Smooth muscle cell (in vitro differentiated cells): Measurements from ENCODE around the gene OGFOD2. TPM values are rescaled to one million over a fixed set of nuclear protein-coding genes. Genes with fewer than 3 reads are reported as not detected.

Experiments
- DNase-seq: peaks from one replicate; lab custom pipeline; 2025; ENCODE audit not compliant: unreplicated experiment; lab: John Stamatoyannopoulos, UW
- H2AFZ ChIP-seq: fragments of 200-600 bp; sonication (generic); 2 replicates; pipeline ENCODE4 v1.6.0; 2016; ENCODE audit warnings: antibody characterized with exemption, low read depth, mild to moderate bottlenecking
- H3F3A ChIP-seq: fragments of 200-600 bp; sonication (generic); 2 replicates; pipeline ENCODE4 v1.6.0; 2017; ENCODE audit warnings: antibody characterized with exemption, low read depth
- H3K27ac ChIP-seq: fragments of 200-600 bp; sonication (generic); 2 replicates; pipeline ENCODE4 v1.5.1; 2016; ENCODE audit warnings: low read depth, mild to moderate bottlenecking
- H3K27me3 ChIP-seq: fragments of 200-600 bp; sonication (generic); 2 replicates; pipeline ENCODE4 v1.6.1; 2016; ENCODE audit warnings: low read depth, mild to moderate bottlenecking
- H3K36me3 ChIP-seq: fragments of 200-600 bp; sonication (generic); 2 replicates; pipeline ENCODE4 v1.5.1; 2016; ENCODE audit warnings: low read depth
- H3K4me1 ChIP-seq: fragments of 200-600 bp; sonication (generic); 2 replicates; pipeline ENCODE4 v1.5.1; 2016; ENCODE audit warnings: low read depth
- H3K4me2 ChIP-seq: fragments of 200-600 bp; sonication (generic); 2 replicates; pipeline ENCODE4 v1.6.0; 2016; ENCODE audit warnings: mild to moderate bottlenecking
- H3K4me3 ChIP-seq: fragments of 200-600 bp; sonication (generic); 2 replicates; pipeline ENCODE4 v1.5.1; 2016; ENCODE audit warnings: mild to moderate bottlenecking
- H3K79me2 ChIP-seq: fragments of 200-600 bp; sonication (generic); 2 replicates; pipeline ENCODE4 v1.6.0; 2016; ENCODE audit warnings: low read depth, mild to moderate bottlenecking
- H3K9ac ChIP-seq: fragments of 200-600 bp; sonication (generic); 2 replicates; pipeline ENCODE4 v1.6.0; 2016; ENCODE audit warnings: low read depth
- H3K9me3 ChIP-seq: fragments of 200-600 bp; sonication (generic); replicated peaks from 2 replicates; pipeline ENCODE4 v1.5.1; 2016; ENCODE audit warnings: low read depth
- H4K20me1 ChIP-seq: fragments of 200-600 bp; sonication (generic); 2 replicates; pipeline ENCODE4 v1.6.0; 2016; ENCODE audit warnings: low read depth
- CTCF ChIP-seq: fragments of 200-600 bp; sonication (generic); IDR thresholded peaks from 2 replicates; pipeline ENCODE4 v1.5.1; 2017; ENCODE audit warnings: borderline replicate concordance, mild to moderate bottlenecking, antibody characterized with exemption; ENCODE audit not compliant: insufficient read depth, poor library complexity, severe bottlenecking
- WGBS: methylation state at CpG from one replicate; pipeline ENCODE4 v1.1.7; 2016; ENCODE audit warnings: low lambda C conversion rate; 5-methylcytosine and 5-hydroxymethylcytosine counted together
- polyA plus RNA-seq: library from polyadenylated mRNA; unstranded; fragments of >200 nt; fragmentation: Nextera tagmentation; extraction: Ambion mirVana; gene quantifications from 2 replicates; pipeline ENCODE4 v1.2.1, GENCODE V29; 2016
- total RNA-seq: library from RNA; depleted of rRNA; stranded (reverse); fragments of >200 nt; gene quantifications from 2 replicates; pipeline ENCODE4 v1.2.3, GENCODE V29; 2014

Gene OGFOD2
- total and polyA plus RNA-seq, 2 experiments from 2014 or later, result 9.7 to 15.8 TPM

GRCh38 chr12:123021688-123022604 is 46.9 kb downstream of the OGFOD2 start:
- Histone ChIP-seq H2AFZ (no peak overlapping the region), H3K9me3 (no peaks in the 10 kb centered on the region), H3K4me3 (no peak overlapping the region), H3K79me2 (no peaks in the 10 kb centered on the region), H3K4me2 (no peak overlapping the region), H4K20me1 (no peaks in the 10 kb centered on the region), H3K27ac (no peak overlapping the region), H3F3A (no peaks in the 10 kb centered on the region), H3K9ac (no peak overlapping the region), H3K36me3 (no peaks in the 10 kb centered on the region), H3K27me3 (no peaks in the 10 kb centered on the region), H3K4me1 (no peaks in the 10 kb centered on the region)
- TF ChIP-seq CTCF, result no peak
- WGBS, result 96% methylated on average over 18 of the region's 18 CpGs
- DNase-seq, result no peak

- 98% methylated on average over 5 of the region's 5 CpGs for WGBS
- Histone ChIP-seq H3K27ac (no peak overlapping the region), H3K9ac (no peak overlapping the region), H4K20me1 (no peaks in the 10 kb centered on the region), H3K36me3 (no peaks in the 10 kb centered on the region), H3K27me3 (no peaks in the 10 kb centered on the region), H3K4me2 (no peak overlapping the region), H3K9me3 (no peaks in the 10 kb centered on the region), H3K79me2 (no peaks in the 10 kb centered on the region), H3K4me3 (no peak overlapping the region), H3K4me1 (no peaks in the 10 kb centered on the region), H3F3A (no peaks in the 10 kb centered on the region), H2AFZ (no peak overlapping the region)
- DNase-seq, result no peak
- TF ChIP-seq CTCF, result no peak
These were observed 47.8 kb downstream of the OGFOD2 start for GRCh38 chr12:123022846-123023245.

GRCh38 chr12:123024819-123025391 is 49.9 kb downstream of the OGFOD2 start:
- H3K4me1 ChIP-seq, result no peaks in the 10 kb centered on the region
- no peak overlapping the region for H3K9ac ChIP-seq
- H3K27ac ChIP-seq, result no peak overlapping the region
- H3K4me3 ChIP-seq, result no peak overlapping the region
- no peak overlapping the region for H2AFZ ChIP-seq
- no peaks in the 10 kb centered on the region for H3K9me3 ChIP-seq
- no peak for TF ChIP-seq CTCF
- H3K27me3 ChIP-seq, result no peaks in the 10 kb centered on the region
- DNase-seq, result no peak
- H3K36me3 ChIP-seq, result no peaks in the 10 kb centered on the region
- no peaks in the 10 kb centered on the region for H3F3A ChIP-seq
- no peaks in the 10 kb centered on the region for H4K20me1 ChIP-seq
- 80% methylated on average over 9 of the region's 9 CpGs for WGBS
- H3K79me2 ChIP-seq, result no peaks in the 10 kb centered on the region
- no peak overlapping the region for H3K4me2 ChIP-seq
